Hematopoietic multipotent progenitor cell treated with erythropoietin and hydrocortisone succinate and interleukin-3 and kit ligand, for 4 days (in vitro differentiated cells): ENCODE measurements around the gene HDAC4.

ENCODE experiments used
- DNase-seq: peaks from one replicate; pipeline ENCODE4 v3.0.0-alpha.2; 2015

HDAC4 gene

DNA sequence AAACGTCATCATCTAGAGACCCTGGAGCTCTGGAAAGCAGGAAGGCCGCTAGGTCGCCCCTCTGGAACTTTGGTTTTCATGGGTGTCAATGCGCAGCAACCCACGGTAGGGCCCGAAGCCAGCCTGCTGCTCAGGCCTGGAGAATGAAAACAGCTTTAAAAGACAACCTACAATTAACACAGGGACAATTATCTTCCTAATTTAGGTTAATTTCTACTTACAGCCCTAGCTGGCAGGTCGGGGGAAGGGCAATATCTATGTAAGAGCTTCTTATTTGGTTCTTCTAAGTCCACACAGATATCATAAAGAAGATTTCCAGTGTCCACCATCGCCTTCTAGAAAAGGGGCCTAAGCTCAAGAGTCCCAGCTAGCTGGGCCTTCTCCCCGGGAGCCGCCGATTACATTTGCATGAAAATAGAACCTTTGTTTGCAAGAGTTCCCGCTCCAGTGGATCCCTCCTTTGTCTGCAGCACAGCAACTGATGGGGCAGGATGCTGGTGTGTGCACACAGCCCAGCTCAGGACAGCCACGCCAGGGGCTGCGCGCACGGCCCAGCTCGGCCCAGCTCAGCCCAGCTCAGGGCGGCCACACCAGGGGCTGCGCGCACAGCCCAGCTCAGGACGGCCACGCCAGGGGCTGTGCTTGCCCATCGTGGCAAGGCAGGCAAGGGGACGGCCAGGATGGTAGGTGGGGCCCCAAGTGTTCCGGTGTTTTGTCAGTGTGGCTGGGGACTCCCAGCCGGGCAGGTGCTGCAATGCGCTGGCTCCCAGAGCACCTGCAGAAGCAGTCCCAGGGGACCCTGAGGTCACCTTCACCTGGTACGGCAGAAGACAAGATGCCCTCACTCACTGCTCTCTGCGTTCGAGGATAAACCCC, 109.1 kb downstream of the HDAC4 start:
- no peak for DNase-seq

DNA sequence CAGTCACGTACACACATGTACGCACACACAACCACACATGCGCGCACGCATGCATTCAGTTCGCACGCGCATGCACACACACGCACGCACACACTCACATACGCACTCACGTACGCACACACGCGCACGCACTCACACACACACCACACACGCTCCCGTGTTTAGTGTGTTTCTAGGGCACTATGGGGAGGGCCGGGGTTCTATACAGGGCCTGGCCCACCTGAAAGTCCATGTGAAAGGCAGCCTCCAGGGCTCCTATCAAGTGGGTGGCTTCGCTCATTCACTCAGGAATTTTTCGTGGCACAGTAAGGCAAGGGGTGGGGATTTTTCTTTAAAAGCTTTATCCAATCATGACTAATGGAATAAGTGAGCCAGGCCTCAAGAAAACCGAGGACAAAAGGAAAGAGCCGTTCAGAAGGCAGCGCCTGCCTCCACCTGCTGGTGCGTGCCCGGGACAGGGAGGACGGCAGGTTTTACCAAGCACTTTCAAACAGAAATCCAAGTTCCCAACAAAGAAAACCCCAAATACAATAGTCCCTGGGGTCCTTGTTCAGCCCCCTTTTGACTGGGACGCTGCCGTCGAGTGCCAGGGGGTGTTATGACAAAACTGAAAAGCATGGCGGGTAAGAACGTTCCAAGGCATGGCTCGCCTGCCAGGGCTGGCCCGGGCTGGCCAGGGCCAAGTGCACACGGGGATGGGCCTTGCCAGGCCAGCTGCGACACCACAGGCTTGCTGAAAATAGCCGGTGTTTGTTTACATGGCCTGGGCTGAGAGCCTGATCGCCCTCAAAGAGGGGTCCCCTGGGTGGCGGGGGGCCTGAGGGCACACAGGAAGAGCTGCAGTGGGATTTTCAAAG, 110.0 kb downstream of the HDAC4 start:
- no peak for DNase-seq

DNA sequence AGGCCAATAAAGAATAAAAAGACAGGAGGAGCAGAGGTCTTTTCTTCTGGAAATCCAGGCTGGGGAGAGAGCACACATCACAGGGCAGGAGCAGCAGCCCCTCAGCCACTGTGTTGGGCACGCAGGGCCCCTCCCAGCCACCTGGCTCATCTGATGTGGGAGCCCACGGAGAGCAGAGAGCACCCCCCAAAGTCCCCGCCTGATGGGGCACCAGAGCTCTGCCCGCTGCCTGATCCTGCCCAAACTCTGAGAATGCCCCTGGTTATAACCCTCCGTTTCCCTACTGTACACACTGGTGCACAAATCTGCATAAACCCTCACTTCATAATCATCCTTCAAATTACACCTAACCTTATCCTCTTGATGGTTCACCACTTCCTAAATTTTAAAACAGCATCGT, 111.3 kb downstream of the HDAC4 start:
- no peak for DNase-seq

GRCh38 chr2:239288951-239289511, 111.8 kb downstream of the HDAC4 start:
- DNase-seq, result no peak

DNA sequence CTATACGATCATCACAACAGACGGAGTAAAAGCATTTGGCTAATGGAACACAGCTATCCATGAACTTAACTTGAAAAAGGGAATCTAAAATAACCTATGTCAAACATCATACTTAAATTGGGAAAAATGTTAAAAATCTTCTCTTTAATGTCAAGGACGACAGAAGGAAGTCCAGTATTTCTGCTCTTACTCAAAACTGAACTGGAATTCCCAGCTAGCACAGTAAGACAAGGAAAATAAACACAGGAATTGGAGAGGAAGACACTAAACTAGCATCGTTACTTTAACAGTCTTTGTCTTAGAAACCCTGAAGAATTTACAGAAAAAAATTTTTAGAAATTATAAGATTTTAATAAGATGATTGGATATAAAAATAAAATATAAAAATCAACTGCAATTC, 112.6 kb downstream of the HDAC4 start:
- no peak for DNase-seq

DNA sequence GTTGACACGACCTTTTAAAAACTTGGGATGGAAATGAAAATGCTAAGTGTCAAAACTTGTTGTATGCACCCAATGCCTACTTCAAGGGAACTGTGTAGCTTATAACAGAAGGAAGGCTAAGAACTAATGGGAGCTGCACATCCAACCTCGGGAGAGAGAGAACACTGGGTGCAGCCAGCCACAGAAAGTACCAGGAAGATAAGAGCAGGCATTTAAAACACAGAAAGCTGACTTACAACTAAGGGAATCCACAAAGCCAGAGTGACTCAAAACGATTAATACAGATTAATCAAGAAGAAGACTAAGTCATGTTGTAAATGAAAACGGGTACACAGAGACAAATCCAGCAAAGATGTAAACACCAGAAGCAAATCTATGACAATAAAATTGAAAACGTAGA, 113.4 kb downstream of the HDAC4 start:
- no peak for DNase-seq

- DNase-seq, result no peak
Measured at GRCh38 chr2:239286901-239287300, 113.9 kb downstream of the HDAC4 start.

DNA sequence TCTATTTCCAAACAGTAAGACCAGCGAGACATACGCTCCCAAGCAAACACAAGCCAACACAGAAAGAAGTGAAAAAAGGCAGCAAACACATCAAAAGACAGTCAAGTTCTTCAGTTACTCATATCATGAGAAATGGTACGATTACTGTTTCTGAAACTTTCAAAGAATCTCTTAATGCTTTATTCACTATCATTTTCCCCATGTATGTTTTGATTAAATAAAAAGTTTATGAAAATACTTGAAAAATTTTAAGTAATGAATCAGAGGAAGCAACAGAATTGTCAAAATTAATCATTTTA, 114.9 kb downstream of the HDAC4 start:
- DNase-seq, result no peak

- peak; percentile 81 for DNase-seq
Measured at GRCh38 chr2:239285071-239285931, 115.5 kb downstream of the HDAC4 start.

- no peak for DNase-seq
Measured at GRCh38 chr2:239283961-239284795, 116.6 kb downstream of the HDAC4 start.

- DNase-seq, result no peak
Measured at GRCh38 chr2:239283288-239283945, 117.4 kb downstream of the HDAC4 start.

- no peak for DNase-seq
Measured at GRCh38 chr2:239282448-239283287, 118.2 kb downstream of the HDAC4 start.

DNA sequence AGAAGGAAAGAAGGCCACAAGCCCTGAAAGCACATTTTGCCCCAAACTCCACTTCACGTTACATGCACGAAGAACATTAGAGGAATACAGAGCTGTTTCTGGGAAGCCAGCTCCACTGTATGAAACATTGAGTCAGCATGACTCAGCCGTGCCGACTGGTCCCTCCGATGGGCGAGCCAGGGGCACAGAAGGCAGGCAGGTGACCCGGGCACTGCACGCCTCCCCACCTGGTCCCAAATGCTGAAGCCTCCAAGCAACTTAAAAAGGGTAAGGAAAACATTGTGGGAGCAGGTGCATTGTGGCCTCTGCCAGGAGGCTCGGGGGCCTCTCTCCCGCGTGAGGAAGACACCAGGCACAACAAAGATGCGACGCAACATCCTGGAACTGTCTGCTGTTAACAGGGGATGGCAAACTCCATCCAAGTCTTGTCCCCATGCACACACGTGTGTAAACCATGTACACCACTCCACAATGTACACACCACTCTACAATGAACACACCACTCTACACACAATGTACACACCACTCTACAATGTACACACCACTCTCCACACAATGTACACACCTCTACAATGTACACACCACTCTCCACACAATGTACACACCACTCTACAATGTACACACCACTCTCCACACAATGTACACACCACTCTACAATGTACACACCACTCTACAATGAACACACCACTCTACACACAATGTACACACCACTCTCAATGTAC, 120.4 kb downstream of the HDAC4 start:
- DNase-seq, result peak; percentile 75

- no peak for DNase-seq
Measured at GRCh38 chr2:239279508-239280295, 121.1 kb downstream of the HDAC4 start.

GRCh38 chr2:239278941-239279365, 121.9 kb downstream of the HDAC4 start:
- no peak for DNase-seq

GRCh38 chr2:239278361-239278760, 122.5 kb downstream of the HDAC4 start:
- DNase-seq, result no peak

DNA sequence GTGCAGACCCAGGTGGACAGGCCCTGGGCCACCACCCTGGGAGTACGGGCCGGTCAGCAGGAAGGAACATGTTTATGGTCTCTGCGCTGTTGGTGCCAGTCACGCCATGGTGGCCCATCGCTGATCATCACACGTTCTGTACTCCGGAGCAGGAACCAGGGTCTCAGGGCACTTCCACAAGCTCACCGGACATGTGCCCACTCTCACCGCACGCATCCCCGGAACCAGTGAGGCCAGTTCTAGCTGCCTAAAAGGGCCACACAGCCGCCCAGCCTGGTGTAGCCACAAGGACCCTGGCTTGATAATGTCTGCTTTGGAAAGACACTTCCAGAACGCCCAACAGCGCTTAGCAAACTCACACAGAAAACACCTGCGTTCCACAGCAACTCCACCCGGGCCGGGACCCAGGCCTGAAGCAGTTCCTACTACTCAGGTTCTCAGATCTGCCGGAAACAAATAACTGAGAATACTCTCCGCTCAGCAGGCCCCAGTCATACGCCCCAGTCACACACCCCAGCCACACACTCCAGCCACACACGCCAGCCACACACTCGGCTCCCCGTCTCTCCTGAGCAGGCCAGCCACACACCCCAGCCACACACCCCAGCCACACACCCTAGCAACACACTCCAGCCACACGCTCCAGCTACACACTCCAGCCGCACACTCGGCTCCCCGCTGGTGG, 123.3 kb downstream of the HDAC4 start:
- no peak for DNase-seq

DNA sequence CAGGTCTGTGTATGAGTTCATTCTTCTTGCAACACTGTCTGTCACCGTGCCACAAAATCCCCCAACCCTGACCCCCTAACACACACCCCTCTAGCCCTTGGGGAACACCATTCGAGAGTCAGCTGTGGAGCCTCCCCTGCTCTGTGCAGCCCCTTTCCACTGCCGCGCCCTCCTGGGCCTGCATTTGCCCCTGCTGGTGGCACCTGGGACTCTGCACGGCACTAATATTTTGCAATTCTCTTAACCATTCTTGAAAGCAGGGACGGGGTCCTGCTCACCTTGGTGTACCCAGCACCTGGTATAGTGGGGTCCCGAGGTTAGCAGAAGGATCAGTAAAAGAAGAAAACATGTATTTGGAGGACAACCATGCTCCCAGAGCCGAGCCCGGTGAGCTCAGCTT, 124.0 kb downstream of the HDAC4 start:
- no peak for DNase-seq
